ENCODE measurements around the gene SLC22A7. TPM values are rescaled to one million over a fixed set of nuclear protein-coding genes. Genes with fewer than 3 reads are reported as not detected.

The SLC22A7 gene
- total and polyA plus RNA-seq, 2 experiments from 2014 or later: 0.31 TPM; not detected in 1

DNA sequence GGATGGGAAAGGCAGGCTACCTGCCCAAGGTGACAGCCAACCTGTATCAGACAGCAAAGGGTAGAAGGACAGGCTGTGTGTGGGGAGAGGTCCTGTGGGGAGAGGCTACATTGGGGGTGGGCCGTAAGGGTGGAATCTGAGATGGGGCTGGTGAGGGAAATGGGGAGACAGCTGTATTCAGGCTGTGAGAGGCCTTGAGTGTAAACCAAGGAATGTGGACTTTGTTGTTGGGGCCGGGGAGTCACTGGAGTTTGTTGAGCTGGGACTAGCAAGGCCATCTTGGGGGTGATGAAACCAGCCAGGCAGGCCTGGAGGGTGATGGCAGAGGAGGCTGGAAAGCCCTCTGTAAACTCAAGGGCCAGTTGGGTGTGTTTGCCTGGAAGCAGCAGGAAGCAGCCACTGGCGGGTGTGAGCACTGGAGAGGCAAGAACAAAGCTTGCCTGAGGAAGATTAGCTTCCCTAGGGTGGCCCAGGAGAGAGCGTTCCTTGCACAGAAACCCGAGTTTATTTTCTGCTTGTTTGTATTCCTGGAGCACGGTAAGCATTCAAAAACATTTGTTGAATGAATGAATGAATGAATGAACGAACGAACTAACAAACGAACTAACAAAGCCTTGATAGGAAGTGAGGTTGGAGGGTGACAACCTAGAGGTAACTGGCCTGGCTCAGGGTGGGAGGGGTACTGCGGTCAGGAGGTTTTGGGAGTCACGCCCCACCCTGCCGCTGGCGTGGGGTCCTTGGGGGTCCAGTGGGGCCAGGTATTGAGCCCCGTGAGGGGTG lies 35.9 kb upstream of the SLC22A7 start:
- Mint-ChIP-seq H3K4me1 (peaks cover 13% of the 10 kb centered on the region), H3K4me3 (no peak overlapping the region), H3K27me3 (ENCODE audit: insufficient read depth, low read depth, poor library complexity) (peaks cover 15% of the 10 kb centered on the region), H3K27ac (no peak overlapping the region), H3K36me3 (ENCODE audit: low read depth) (no peaks in the 10 kb centered on the region), H3K9me3 (no peaks in the 10 kb centered on the region; the same call in 2 of the 3 replicates)
- Histone ChIP-seq H3F3A (replicated peaks; ENCODE audit: low read depth) (no peaks in the 10 kb centered on the region), H3K36me3 (ENCODE audit: insufficient read depth) (no peaks in the 10 kb centered on the region), H3K4me1 (ENCODE audit: insufficient read depth) (peaks cover 2% of the 10 kb centered on the region), H3K4me3 (no peak overlapping the region), H3K27ac (ENCODE audit: low read depth) (no peak overlapping the region), H3K9me2 (ENCODE audit: insufficient read depth) (no peaks in the 10 kb centered on the region), H3K4me2 (no peak overlapping the region), H4K20me1 (replicated peaks; ENCODE audit: insufficient read depth) (no peaks in the 10 kb centered on the region), H3K27me3 (ENCODE audit: insufficient read depth) (no peaks in the 10 kb centered on the region), H2AFZ (no peak overlapping the region), H3K79me2 (replicated peaks; ENCODE audit: insufficient read depth) (no peaks in the 10 kb centered on the region)
- ATAC-seq (no peak), DNase-seq (ENCODE audit: low spot score) (no peak)
- no peak for TF ChIP-seq STAT1 (IDR thresholded peaks at IDR 0.05; ENCODE audit: unreplicated experiment)

DNA sequence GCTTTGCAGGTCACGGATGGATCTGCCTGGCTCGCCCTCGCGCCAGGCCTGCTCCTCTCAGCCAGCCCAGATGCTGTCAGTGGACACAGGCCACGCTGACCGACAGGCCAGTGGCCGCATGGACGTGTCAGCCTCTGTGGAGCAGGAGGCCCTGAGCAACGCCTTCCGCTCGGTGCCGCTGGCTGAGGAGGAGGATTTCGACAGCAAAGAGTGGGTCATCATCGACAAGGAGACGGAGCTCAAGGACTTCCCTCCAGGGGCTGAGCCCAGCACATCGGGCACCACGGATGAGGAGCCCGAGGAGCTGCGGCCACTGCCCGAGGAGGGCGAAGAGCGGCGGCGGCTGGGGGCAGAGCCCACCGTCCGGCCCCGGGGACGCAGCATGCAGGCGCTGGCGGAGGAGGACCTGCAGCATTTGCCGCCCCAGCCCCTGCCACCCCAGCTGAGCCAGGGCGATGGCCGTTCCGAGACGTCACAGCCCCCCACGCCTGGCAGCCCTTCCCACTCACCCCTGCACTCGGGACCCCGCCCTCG lies 35.2 kb upstream of the SLC22A7 start:
- Histone ChIP-seq H3F3A (replicated peaks; ENCODE audit: low read depth) (no peaks in the 10 kb centered on the region), H4K20me1 (replicated peaks; ENCODE audit: insufficient read depth) (no peaks in the 10 kb centered on the region)
- H3K36me3 Mint-ChIP-seq (ENCODE audit: low read depth): no peaks in the 10 kb centered on the region
- TF ChIP-seq, protein P1, sequence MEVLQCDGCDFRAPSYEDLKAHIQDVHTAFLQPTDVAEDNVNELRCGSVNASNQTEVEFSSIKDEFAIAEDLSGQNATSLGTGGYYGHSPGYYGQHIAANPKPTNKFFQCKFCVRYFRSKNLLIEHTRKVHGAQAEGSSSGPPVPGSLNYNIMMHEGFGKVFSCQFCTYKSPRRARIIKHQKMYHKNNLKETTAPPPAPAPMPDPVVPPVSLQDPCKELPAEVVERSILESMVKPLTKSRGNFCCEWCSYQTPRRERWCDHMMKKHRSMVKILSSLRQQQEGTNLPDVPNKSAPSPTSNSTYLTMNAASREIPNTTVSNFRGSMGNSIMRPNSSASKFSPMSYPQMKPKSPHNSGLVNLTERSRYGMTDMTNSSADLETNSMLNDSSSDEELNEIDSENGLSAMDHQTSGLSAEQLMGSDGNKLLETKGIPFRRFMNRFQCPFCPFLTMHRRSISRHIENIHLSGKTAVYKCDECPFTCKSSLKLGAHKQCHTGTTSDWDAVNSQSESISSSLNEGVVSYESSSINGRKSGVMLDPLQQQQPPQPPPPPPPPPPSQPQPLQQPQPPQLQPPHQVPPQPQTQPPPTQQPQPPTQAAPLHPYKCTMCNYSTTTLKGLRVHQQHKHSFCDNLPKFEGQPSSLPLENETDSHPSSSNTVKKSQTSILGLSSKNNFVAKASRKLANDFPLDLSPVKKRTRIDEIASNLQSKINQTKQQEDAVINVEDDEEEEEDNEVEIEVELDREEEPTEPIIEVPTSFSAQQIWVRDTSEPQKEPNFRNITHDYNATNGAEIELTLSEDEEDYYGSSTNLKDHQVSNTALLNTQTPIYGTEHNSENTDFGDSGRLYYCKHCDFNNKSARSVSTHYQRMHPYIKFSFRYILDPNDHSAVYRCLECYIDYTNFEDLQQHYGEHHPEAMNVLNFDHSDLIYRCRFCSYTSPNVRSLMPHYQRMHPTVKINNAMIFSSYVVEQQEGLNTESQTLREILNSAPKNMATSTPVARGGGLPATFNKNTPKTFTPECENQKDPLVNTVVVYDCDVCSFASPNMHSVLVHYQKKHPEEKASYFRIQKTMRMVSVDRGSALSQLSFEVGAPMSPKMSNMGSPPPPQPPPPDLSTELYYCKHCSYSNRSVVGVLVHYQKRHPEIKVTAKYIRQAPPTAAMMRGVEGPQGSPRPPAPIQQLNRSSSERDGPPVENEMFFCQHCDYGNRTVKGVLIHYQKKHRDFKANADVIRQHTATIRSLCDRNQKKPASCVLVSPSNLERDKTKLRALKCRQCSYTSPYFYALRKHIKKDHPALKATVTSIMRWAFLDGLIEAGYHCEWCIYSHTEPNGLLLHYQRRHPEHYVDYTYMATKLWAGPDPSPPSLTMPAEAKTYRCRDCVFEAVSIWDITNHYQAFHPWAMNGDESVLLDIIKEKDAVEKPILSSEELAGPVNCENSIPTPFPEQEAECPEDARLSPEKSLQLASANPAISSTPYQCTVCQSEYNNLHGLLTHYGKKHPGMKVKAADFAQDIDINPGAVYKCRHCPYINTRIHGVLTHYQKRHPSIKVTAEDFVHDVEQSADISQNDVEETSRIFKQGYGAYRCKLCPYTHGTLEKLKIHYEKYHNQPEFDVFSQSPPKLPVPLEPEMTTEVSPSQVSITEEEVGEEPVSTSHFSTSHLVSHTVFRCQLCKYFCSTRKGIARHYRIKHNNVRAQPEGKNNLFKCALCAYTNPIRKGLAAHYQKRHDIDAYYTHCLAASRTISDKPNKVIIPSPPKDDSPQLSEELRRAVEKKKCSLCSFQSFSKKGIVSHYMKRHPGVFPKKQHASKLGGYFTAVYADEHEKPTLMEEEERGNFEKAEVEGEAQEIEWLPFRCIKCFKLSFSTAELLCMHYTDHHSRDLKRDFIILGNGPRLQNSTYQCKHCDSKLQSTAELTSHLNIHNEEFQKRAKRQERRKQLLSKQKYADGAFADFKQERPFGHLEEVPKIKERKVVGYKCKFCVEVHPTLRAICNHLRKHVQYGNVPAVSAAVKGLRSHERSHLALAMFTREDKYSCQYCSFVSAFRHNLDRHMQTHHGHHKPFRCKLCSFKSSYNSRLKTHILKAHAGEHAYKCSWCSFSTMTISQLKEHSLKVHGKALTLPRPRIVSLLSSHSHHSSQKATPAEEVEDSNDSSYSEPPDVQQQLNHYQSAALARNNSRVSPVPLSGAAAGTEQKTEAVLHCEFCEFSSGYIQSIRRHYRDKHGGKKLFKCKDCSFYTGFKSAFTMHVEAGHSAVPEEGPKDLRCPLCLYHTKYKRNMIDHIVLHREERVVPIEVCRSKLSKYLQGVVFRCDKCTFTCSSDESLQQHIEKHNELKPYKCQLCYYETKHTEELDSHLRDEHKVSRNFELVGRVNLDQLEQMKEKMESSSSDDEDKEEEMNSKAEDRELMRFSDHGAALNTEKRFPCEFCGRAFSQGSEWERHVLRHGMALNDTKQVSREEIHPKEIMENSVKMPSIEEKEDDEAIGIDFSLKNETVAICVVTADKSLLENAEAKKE (CRISPR knock-in tag; IDR thresholded peaks at IDR 0.05): no peak
- TF ChIP-seq, protein P2, sequence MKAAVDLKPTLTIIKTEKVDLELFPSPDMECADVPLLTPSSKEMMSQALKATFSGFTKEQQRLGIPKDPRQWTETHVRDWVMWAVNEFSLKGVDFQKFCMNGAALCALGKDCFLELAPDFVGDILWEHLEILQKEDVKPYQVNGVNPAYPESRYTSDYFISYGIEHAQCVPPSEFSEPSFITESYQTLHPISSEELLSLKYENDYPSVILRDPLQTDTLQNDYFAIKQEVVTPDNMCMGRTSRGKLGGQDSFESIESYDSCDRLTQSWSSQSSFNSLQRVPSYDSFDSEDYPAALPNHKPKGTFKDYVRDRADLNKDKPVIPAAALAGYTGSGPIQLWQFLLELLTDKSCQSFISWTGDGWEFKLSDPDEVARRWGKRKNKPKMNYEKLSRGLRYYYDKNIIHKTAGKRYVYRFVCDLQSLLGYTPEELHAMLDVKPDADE (IDR thresholded peaks at IDR 0.05): no peak
- TF ChIP-seq STAT1 (IDR thresholded peaks at IDR 0.05; ENCODE audit: unreplicated experiment) (no peak), EZH2phosphoT487 (IDR thresholded peaks at IDR 0.05; ENCODE audit: unreplicated experiment) (no peak), ZNF331 (CRISPR knock-in tag; IDR thresholded peaks at IDR 0.05; ENCODE audit: low read depth) (no peak), POLR2AphosphoS5 (IDR thresholded peaks at IDR 0.05; ENCODE audit: low read depth) (no peak)
- TF ChIP-seq, protein P3, sequence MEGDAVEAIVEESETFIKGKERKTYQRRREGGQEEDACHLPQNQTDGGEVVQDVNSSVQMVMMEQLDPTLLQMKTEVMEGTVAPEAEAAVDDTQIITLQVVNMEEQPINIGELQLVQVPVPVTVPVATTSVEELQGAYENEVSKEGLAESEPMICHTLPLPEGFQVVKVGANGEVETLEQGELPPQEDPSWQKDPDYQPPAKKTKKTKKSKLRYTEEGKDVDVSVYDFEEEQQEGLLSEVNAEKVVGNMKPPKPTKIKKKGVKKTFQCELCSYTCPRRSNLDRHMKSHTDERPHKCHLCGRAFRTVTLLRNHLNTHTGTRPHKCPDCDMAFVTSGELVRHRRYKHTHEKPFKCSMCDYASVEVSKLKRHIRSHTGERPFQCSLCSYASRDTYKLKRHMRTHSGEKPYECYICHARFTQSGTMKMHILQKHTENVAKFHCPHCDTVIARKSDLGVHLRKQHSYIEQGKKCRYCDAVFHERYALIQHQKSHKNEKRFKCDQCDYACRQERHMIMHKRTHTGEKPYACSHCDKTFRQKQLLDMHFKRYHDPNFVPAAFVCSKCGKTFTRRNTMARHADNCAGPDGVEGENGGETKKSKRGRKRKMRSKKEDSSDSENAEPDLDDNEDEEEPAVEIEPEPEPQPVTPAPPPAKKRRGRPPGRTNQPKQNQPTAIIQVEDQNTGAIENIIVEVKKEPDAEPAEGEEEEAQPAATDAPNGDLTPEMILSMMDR (conservative IDR thresholded peaks at IDR 0.05; ENCODE audit: low read depth in 2 of 2): no peak

More for the DNA sequence above, 35.2 kb upstream of the SLC22A7 start:
- H3K9me3 Mint-ChIP-seq: no peaks in the 10 kb centered on the region; the same call in 2 of the 3 replicates
- H3K4me1 Mint-ChIP-seq: peaks cover 17% of the 10 kb centered on the region
- H3K4me3 Mint-ChIP-seq: no peak overlapping the region
- peaks cover 19% of the 10 kb centered on the region for H3K27me3 Mint-ChIP-seq (ENCODE audit: insufficient read depth, low read depth, poor library complexity)
- Histone ChIP-seq H3K79me2 (replicated peaks; ENCODE audit: insufficient read depth) (no peaks in the 10 kb centered on the region), H3K36me3 (ENCODE audit: insufficient read depth) (no peaks in the 10 kb centered on the region), H3K27ac (ENCODE audit: low read depth) (no peak overlapping the region), H3K27me3 (ENCODE audit: insufficient read depth) (peaks cover 2% of the 10 kb centered on the region; the same call in 1 of the 2 replicates), H3K4me2 (no peak overlapping the region), H3K4me3 (no peak overlapping the region), H3K9me2 (ENCODE audit: insufficient read depth) (no peaks in the 10 kb centered on the region), H3K4me1 (ENCODE audit: insufficient read depth) (peaks cover 8% of the 10 kb centered on the region), H2AFZ (no peak overlapping the region)
- DNase-seq (ENCODE audit: low spot score) (no peak), ATAC-seq (no peak)
- no peak overlapping the region for H3K27ac Mint-ChIP-seq
